Right atrium auricular region (tissue), 2 donors: ENCODE measurements around the gene SH3GL1. TPM values are rescaled to one million over a fixed set of nuclear protein-coding genes. Genes with fewer than 3 reads are reported as not detected.

Experiments used
- DNase-seq: peaks from one replicate; pipeline ENCODE4 v3.0.0-alpha.2; 2019; ENCODE audit warnings: low spot score
- H3K27ac ChIP-seq, 2 donors: fragments of 200-600 bp; sonication (generic); 1 replicate in 1 of 2; 2 replicates in 1 of 2; pipeline ENCODE4 v1.5.1; 2016 to 2019
- H3K27me3 ChIP-seq, 2 donors: fragments of 200-600 bp; sonication (generic); one replicate each; pipeline versions ENCODE4 v1.5.1 to v1.6.0; 2017 to 2019
- H3K36me3 ChIP-seq: fragments of 200-600 bp; sonication (generic); one replicate; pipeline ENCODE4 v1.5.1; 2016
- H3K4me1 ChIP-seq, 2 donors: fragments of 200-600 bp; sonication (generic); one replicate each; pipeline versions ENCODE4 v1.5.1 to v1.6.0; 2017 to 2019
- H3K4me3 ChIP-seq, 2 donors: fragments of 200-600 bp; sonication (generic); 1 replicate in 1 of 2; 2 replicates in 1 of 2; pipeline ENCODE4 v1.5.1; 2017 to 2019; ENCODE audit warnings: mild to moderate bottlenecking in 1 of 2, moderate library complexity in 1 of 2
- H3K9me3 ChIP-seq, 2 donors: fragments of 200-600 bp; sonication (generic); one replicate each; pipeline ENCODE4 v1.5.1; 2019
- CTCF ChIP-seq, 2 donors: fragments of 200-600 bp; sonication (generic); IDR thresholded peaks; one replicate each; pipeline ENCODE4 v1.5.1; 2019; ENCODE audit warnings: antibody characterized with exemption in 2 of 2
- microRNA-seq, 2 donors: library from miRNA; unstranded; fragments of <30 nt; microRNA quantifications; one replicate each; pipeline ENCODE4, GENCODE V29; 2016 to 2017; ENCODE audit warnings: borderline number of aligned reads in 2 of 2, borderline replicate concordance in 1 of 2
- total RNA-seq, 2 donors: library from RNA; depleted of rRNA; stranded (reverse); fragments of >200 nt; gene quantifications; one replicate each; pipeline ENCODE4 v1.1.0, GENCODE V29; 2016

The SH3GL1 gene
- total RNA-seq, 2 donors from 2014 or later = 17.5 to 31.9 TPM

GRCh38 chr19:4318460-4318859 lies 81.9 kb downstream of the SH3GL1 start:
- Histone ChIP-seq H3K36me3 (no peaks in the 10 kb centered on the region), H3K27me3 (no peaks in the 10 kb centered on the region), H3K4me1 (no peaks in the 10 kb centered on the region), H3K27ac (no peak overlapping the region), H3K4me3 (no peak overlapping the region), H3K9me3 (no peaks in the 10 kb centered on the region)
- TF ChIP-seq CTCF (IDR thresholded peaks at IDR 0.05) = no peak
- no peak for DNase-seq

- no peak overlapping the region for H3K4me3 ChIP-seq
- no peaks in the 10 kb centered on the region for H3K36me3 ChIP-seq
- no peaks in the 10 kb centered on the region for H3K4me1 ChIP-seq
- H3K9me3 ChIP-seq = no peaks in the 10 kb centered on the region
- H3K27ac ChIP-seq = no peak overlapping the region
- no peak for TF ChIP-seq CTCF (IDR thresholded peaks at IDR 0.05)
- DNase-seq = no peak
- H3K27me3 ChIP-seq = no peaks in the 10 kb centered on the region
Observed at GRCh38 chr19:4316956-4317355, 83.4 kb downstream of the SH3GL1 start.

GRCh38 chr19:4313847-4314490 lies 86.4 kb downstream of the SH3GL1 start:
- DNase-seq = no peak
- Histone ChIP-seq H3K27ac (no peak overlapping the region), H3K36me3 (no peaks in the 10 kb centered on the region), H3K27me3 (no peaks in the 10 kb centered on the region), H3K9me3 (no peaks in the 10 kb centered on the region), H3K4me1 (no peaks in the 10 kb centered on the region), H3K4me3 (no peak overlapping the region)
- TF ChIP-seq CTCF (IDR thresholded peaks at IDR 0.05) = no peak

Small RNA genes lying within 50 kb of the gene (microRNA-seq; reads per million reads assigned to microRNA genes)
- 0 reads per million in 2 donors for gene MIR4746

Other genes starting within 250 kb of the SH3GL1 start
- not detected for gene CREB3L3, start 246.9 kb downstream of the SH3GL1 start, total RNA-seq
- gene SIRT6, start 218.0 kb downstream of the SH3GL1 start, total RNA-seq = 10 to 100 TPM; 10.9 to 15.9 TPM
- 1 to 10 TPM in 1 of 2 donors, under 1 TPM in 1; 0.39 to 1.7 TPM for gene ANKRD24, start 217.9 kb downstream of the SH3GL1 start, total RNA-seq
- 1 to 10 TPM; 1.7 to 2.6 TPM for gene EBI3, start 171.0 kb downstream of the SH3GL1 start, total RNA-seq
- 10 to 100 TPM in 1 of 2 donors, 1 to 10 TPM in 1; 9.1 to 17.6 TPM for gene YJU2, start 153.5 kb downstream of the SH3GL1 start, total RNA-seq
- gene SHD, start 121.3 kb downstream of the SH3GL1 start, total RNA-seq = 10 to 100 TPM; 24.2 to 24.6 TPM
- under 1 TPM in 1 of 2 donors, not detected in 1; 0.28 TPM for gene TMIGD2, start 98.2 kb downstream of the SH3GL1 start, total RNA-seq
- gene FSD1, start 95.9 kb downstream of the SH3GL1 start, total RNA-seq = not detected
- gene STAP2, start 61.7 kb downstream of the SH3GL1 start, total RNA-seq = 10 to 100 TPM in 1 of 2 donors, 1 to 10 TPM in 1; 4.8 to 11.8 TPM
- gene MPND, start 57.0 kb downstream of the SH3GL1 start, total RNA-seq = 1 to 10 TPM; 6.2 to 7.3 TPM
- 1 to 10 TPM; 2.6 to 5.0 TPM for gene CHAF1A, start 2.1 kb upstream of the SH3GL1 start, total RNA-seq
- gene UBXN6, start 57.2 kb upstream of the SH3GL1 start, total RNA-seq = 100 to 1,000 TPM in 1 of 2 donors, 10 to 100 TPM in 1; 52.8 to 100 TPM
- 10 to 100 TPM; 18.3 to 24.8 TPM for gene HDGFL2, start 71.8 kb upstream of the SH3GL1 start, total RNA-seq
- gene PLIN4, start 117.9 kb upstream of the SH3GL1 start, total RNA-seq = 100 to 1,000 TPM; 104 to 156 TPM
- 10 to 100 TPM; 21.4 to 43.6 TPM for gene PLIN5, start 134.7 kb upstream of the SH3GL1 start, total RNA-seq
- under 1 TPM in 1 of 2 donors, not detected in 1; 0.67 TPM for gene LRG1, start 139.5 kb upstream of the SH3GL1 start, total RNA-seq
- gene SEMA6B, start 159.1 kb upstream of the SH3GL1 start, total RNA-seq = 10 to 100 TPM in 1 of 2 donors, 1 to 10 TPM in 1; 3.9 to 10.8 TPM
- 1 to 10 TPM; 2.6 to 4.2 TPM for gene TNFAIP8L1, start 239.0 kb upstream of the SH3GL1 start, total RNA-seq